GM19238 (cell line): ENCODE results near the gene DDX11.
"Not testable (repeated sequence)": the region's sequence is repeated elsewhere in the genome, so short reads cannot be mapped to it uniquely, and the experiment has no call there.

Experiments used
- DNase-seq: peaks from one replicate; pipeline ENCODE4 v3.0.0; 2011; ENCODE audit warnings: low spot score; ENCODE audit not compliant: insufficient read length

The DDX11 gene

GRCh38 chr12:31121022-31121728 lies 47.5 kb downstream of the DDX11 start:
- DNase-seq, result not testable (repeated sequence)

- DNase-seq, result no peak
Measured at GRCh38 chr12:31122481-31122880, 48.8 kb downstream of the DDX11 start.

GRCh38 chr12:31124158-31124557 lies 50.5 kb downstream of the DDX11 start:
- not testable (repeated sequence) for DNase-seq

GRCh38 chr12:31125171-31125570 lies 51.5 kb downstream of the DDX11 start:
- DNase-seq, result not testable (repeated sequence)

- not testable (repeated sequence) for DNase-seq
Measured at GRCh38 chr12:31127209-31127848, 53.7 kb downstream of the DDX11 start.

- DNase-seq, result not testable (repeated sequence)
Measured at GRCh38 chr12:31136581-31136980, 62.9 kb downstream of the DDX11 start.

GRCh38 chr12:31144768-31145167 lies 71.1 kb downstream of the DDX11 start:
- DNase-seq, result not testable (repeated sequence)

GRCh38 chr12:31145296-31145695 lies 71.6 kb downstream of the DDX11 start:
- DNase-seq, result not testable (repeated sequence)

- not testable (repeated sequence) for DNase-seq
Measured at GRCh38 chr12:31147415-31147814, 73.8 kb downstream of the DDX11 start.

GRCh38 chr12:31150766-31151165 lies 77.1 kb downstream of the DDX11 start:
- not testable (repeated sequence) for DNase-seq
